HG03108 (cell line): ENCODE measurements around the gene CST4.
"Not testable (repeated sequence)": the region's sequence is repeated elsewhere in the genome, so short reads cannot be mapped to it uniquely, and the experiment has no call there.

Experiments used
- ATAC-seq: cut with Tn5 transposase; IDR thresholded peaks from one replicate; pipeline ENCODE4 v1.9.1; 2021; ENCODE audit warnings: moderate library complexity; ENCODE audit not compliant: unreplicated experiment

Gene CST4

GRCh38 chr20:23662276-23662870 is 26.5 kb downstream of the CST4 start:
- no peak for ATAC-seq

GRCh38 chr20:23661002-23661429 is 27.8 kb downstream of the CST4 start:
- no peak for ATAC-seq

GRCh38 chr20:23659989-23660837 is 28.6 kb downstream of the CST4 start:
- no peak for ATAC-seq

GRCh38 chr20:23659610-23659988 is 29.2 kb downstream of the CST4 start:
- not testable (repeated sequence) for ATAC-seq

GRCh38 chr20:23658989-23659609 is 29.7 kb downstream of the CST4 start:
- ATAC-seq, result no peak

- ATAC-seq, result no peak
Observed at GRCh38 chr20:23658336-23658735, 30.5 kb downstream of the CST4 start.

GRCh38 chr20:23657202-23657601 is 31.6 kb downstream of the CST4 start:
- ATAC-seq, result no peak

- no peak for ATAC-seq
Observed at GRCh38 chr20:23656372-23656771, 32.5 kb downstream of the CST4 start.

- no peak for ATAC-seq
Observed at GRCh38 chr20:23655491-23656211, 33.2 kb downstream of the CST4 start.

- ATAC-seq, result no peak
Observed at GRCh38 chr20:23654717-23655116, 34.1 kb downstream of the CST4 start.

GRCh38 chr20:23654000-23654399 is 34.8 kb downstream of the CST4 start:
- no peak for ATAC-seq

- no peak for ATAC-seq
Observed at GRCh38 chr20:23653400-23653938, 35.4 kb downstream of the CST4 start.

- ATAC-seq, result no peak
Observed at GRCh38 chr20:23652926-23653325, 35.9 kb downstream of the CST4 start.

- no peak for ATAC-seq
Observed at GRCh38 chr20:23652371-23652770, 36.5 kb downstream of the CST4 start.

GRCh38 chr20:23651117-23651516 is 37.7 kb downstream of the CST4 start:
- no peak for ATAC-seq

- ATAC-seq, result no peak
Observed at GRCh38 chr20:23649830-23650417, 38.9 kb downstream of the CST4 start.

GRCh38 chr20:23649242-23649641 is 39.6 kb downstream of the CST4 start:
- ATAC-seq, result no peak

GRCh38 chr20:23647346-23647745 is 41.5 kb downstream of the CST4 start:
- no peak for ATAC-seq

GRCh38 chr20:23646106-23646873 is 42.5 kb downstream of the CST4 start:
- no peak for ATAC-seq

- no peak for ATAC-seq
Observed at GRCh38 chr20:23645575-23645974, 43.3 kb downstream of the CST4 start.
